Chondrocyte (in vitro differentiated cells): Measurements from ENCODE around the gene SMARCA2. TPM values are rescaled to one million over a fixed set of nuclear protein-coding genes. Genes with fewer than 3 reads are reported as not detected.
A peak's percentile ranks its signal among the peaks of the same experiment; 100 is the strongest.

ENCODE experiments used
- DNase-seq: peaks from one replicate; pipeline ENCODE4 v3.0.0; 2021; ENCODE audit warnings: mixed read lengths, low spot score
- H3K27ac Mint-ChIP-seq: one replicate; pipeline ENCODE4 v1.8.0; 2021; ENCODE audit warnings: mild to moderate bottlenecking, moderate library complexity, mixed read lengths; ENCODE audit not compliant: unreplicated experiment
- H3K27me3 Mint-ChIP-seq: 2 replicates; pipeline ENCODE4 v1.8.0; 2021; ENCODE audit warnings: low read depth, mixed read lengths
- H3K36me3 Mint-ChIP-seq: 2 replicates; pipeline ENCODE4 v1.8.0; 2021; ENCODE audit warnings: low read depth, mixed read lengths
- H3K4me1 Mint-ChIP-seq: 2 replicates; pipeline ENCODE4 v1.8.0; 2021; ENCODE audit warnings: low read depth, mild to moderate bottlenecking, mixed read lengths
- H3K4me3 Mint-ChIP-seq: one replicate; pipeline ENCODE4 v1.8.0; 2021; ENCODE audit warnings: mild to moderate bottlenecking, moderate library complexity, mixed read lengths; ENCODE audit not compliant: unreplicated experiment
- H3K9me3 Mint-ChIP-seq: 2 replicates; pipeline ENCODE4 v1.8.0; 2021; ENCODE audit warnings: low read depth, mixed read lengths
- total RNA-seq: library from RNA; stranded (reverse); gene quantifications from 3 replicates; pipeline ENCODE4 v1.2.1, GENCODE V29; 2021
- TF ChIP-seq, protein P1 (sequence below): fragments of 200-600 bp; sonication (generic); IDR thresholded peaks from 2 replicates; pipeline ENCODE4 v1.5.0; 2021; ENCODE audit warnings: antibody characterized with exemption, mild to moderate bottlenecking, moderate library complexity

Gene SMARCA2
- total RNA-seq, 1 donor from 2014 or later, result 95.1 TPM

DNA sequence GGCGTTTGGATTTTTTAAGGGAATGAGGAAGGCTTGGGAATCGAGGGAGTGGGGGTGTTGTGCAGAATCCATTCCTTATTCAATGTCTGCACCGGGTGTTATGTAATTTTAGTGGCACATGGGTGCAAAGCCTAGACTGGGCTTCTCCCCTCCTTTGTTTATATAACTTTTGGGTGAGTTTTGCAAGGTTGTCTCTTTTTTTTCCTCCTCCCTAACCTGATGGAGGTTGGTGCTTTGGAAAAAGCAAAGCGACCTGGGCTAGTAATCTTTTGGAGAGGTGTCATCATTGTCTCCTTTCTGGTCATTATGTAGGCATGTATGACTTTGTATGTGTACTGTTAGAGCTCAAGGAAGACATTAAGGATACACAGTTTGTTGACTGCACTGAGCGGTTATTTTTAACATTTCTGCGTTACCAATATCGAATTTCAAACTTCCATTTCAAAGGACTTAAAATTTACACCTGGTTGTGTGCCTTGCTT lies 3.1 kb downstream of the SMARCA2 start:
- Mint-ChIP-seq H3K4me3 (peak overlapping the region; percentile 98), H3K36me3 (no peaks in the 10 kb centered on the region), H3K27me3 (no peaks in the 10 kb centered on the region), H3K4me1 (peaks cover 52% of the 10 kb centered on the region), H3K27ac (peak overlapping the region; percentile 98), H3K9me3 (no peaks in the 10 kb centered on the region)
- no peak for DNase-seq
- TF ChIP-seq, protein P1, sequence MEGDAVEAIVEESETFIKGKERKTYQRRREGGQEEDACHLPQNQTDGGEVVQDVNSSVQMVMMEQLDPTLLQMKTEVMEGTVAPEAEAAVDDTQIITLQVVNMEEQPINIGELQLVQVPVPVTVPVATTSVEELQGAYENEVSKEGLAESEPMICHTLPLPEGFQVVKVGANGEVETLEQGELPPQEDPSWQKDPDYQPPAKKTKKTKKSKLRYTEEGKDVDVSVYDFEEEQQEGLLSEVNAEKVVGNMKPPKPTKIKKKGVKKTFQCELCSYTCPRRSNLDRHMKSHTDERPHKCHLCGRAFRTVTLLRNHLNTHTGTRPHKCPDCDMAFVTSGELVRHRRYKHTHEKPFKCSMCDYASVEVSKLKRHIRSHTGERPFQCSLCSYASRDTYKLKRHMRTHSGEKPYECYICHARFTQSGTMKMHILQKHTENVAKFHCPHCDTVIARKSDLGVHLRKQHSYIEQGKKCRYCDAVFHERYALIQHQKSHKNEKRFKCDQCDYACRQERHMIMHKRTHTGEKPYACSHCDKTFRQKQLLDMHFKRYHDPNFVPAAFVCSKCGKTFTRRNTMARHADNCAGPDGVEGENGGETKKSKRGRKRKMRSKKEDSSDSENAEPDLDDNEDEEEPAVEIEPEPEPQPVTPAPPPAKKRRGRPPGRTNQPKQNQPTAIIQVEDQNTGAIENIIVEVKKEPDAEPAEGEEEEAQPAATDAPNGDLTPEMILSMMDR, result no peak

- no peaks in the 10 kb centered on the region for H3K27me3 Mint-ChIP-seq
- peak overlapping the region; percentile 98 for H3K4me3 Mint-ChIP-seq
- no peaks in the 10 kb centered on the region for H3K9me3 Mint-ChIP-seq
- H3K4me1 Mint-ChIP-seq, result peaks cover 49% of the 10 kb centered on the region
- H3K36me3 Mint-ChIP-seq, result no peaks in the 10 kb centered on the region
- peak overlapping the region; percentile 98 for H3K27ac Mint-ChIP-seq
- TF ChIP-seq, protein P1, result no peak
- DNase-seq, result no peak
These were observed 3.8 kb downstream of the SMARCA2 start for GRCh38 chr9:2018764-2019558.

DNA sequence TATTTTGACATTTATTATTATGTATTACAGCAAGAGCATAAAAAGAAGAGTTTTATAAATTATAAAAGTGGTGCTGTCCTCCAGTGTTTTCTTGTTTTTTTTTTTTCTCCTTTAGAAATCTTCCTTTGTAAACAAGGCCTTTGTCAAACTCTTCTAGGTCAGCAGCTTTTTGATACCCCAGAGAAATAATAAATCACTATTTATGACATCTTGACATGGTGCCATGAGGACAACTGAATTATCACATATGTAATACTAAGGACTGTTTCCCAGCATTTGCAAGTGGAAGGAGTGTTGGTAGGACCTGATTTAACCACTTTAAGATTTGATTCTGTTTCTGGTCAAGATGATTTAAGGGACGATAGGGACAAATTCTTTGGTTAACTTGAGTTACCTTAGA lies 4.6 kb downstream of the SMARCA2 start:
- TF ChIP-seq, protein P1, result no peak
- H3K27me3 Mint-ChIP-seq, result no peaks in the 10 kb centered on the region
- H3K9me3 Mint-ChIP-seq, result no peaks in the 10 kb centered on the region
- no peak for DNase-seq
- peaks cover 55% of the 10 kb centered on the region for H3K4me1 Mint-ChIP-seq
- H3K4me3 Mint-ChIP-seq, result peak overlapping the region; percentile 27
- H3K27ac Mint-ChIP-seq, result peak overlapping the region; percentile 51
- no peaks in the 10 kb centered on the region for H3K36me3 Mint-ChIP-seq

- Mint-ChIP-seq H3K4me3 (no peak overlapping the region), H3K9me3 (no peaks in the 10 kb centered on the region), H3K27ac (no peak overlapping the region), H3K36me3 (no peaks in the 10 kb centered on the region), H3K27me3 (no peaks in the 10 kb centered on the region), H3K4me1 (peaks cover 72% of the 10 kb centered on the region)
- DNase-seq, result no peak
- TF ChIP-seq, protein P1, result no peak
These were observed 6.6 kb downstream of the SMARCA2 start for GRCh38 chr9:2021731-2022130.

DNA sequence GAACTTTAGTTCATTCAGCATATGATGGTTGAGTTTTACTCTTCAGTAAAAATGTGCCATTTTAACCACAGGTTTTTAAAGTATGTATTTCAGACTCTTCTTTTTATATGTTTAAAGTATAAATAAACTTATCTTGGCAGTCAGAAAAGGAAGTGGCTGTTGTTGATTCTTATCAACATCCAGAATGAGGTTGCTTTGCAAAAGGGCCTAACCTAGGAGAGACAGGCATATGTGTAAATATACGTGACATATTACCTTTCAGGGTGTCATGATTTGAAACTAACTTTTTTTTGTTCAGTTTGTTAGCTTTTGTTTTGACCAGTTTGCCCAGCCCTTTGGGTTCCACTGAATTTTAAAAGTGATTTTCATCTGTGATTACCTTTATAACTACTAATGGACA lies 7.4 kb downstream of the SMARCA2 start:
- Mint-ChIP-seq H3K27ac (no peak overlapping the region), H3K27me3 (no peaks in the 10 kb centered on the region), H3K4me1 (peaks cover 73% of the 10 kb centered on the region), H3K9me3 (no peaks in the 10 kb centered on the region), H3K36me3 (no peaks in the 10 kb centered on the region), H3K4me3 (no peak overlapping the region)
- TF ChIP-seq, protein P1, result no peak
- DNase-seq, result no peak
